Endothelial cell of umbilical vein (primary cell): ENCODE data around the gene LRRC28.

Experiments
- FOS ChIP-seq: IDR thresholded peaks from 2 replicates; pipeline ENCODE4 v1.6.1; 2011; ENCODE audit warnings: mild to moderate bottlenecking, low read length, moderate library complexity, borderline replicate concordance; ENCODE audit not compliant: insufficient read depth
- GATA2 ChIP-seq: IDR thresholded peaks from 2 replicates; pipeline ENCODE4 v1.7.0; 2011; ENCODE audit warnings: low read depth, mild to moderate bottlenecking, moderate library complexity, mixed read lengths, low read length; ENCODE audit not compliant: insufficient read length, insufficient read depth
- JUN ChIP-seq: IDR thresholded peaks from 2 replicates; pipeline ENCODE4 v1.6.1; 2011; ENCODE audit warnings: borderline replicate concordance, low read depth; ENCODE audit not compliant: insufficient read length, insufficient read depth
- POLR2A ChIP-seq: IDR thresholded peaks from 2 replicates; pipeline ENCODE4 v1.6.1; 2012; ENCODE audit warnings: low read depth, mild to moderate bottlenecking, control low read depth, low read length
- POLR2AphosphoS5 ChIP-seq: IDR thresholded peaks from 2 replicates; pipeline ENCODE4 v1.6.1; 2012; ENCODE audit warnings: low read depth, mild to moderate bottlenecking, control low read depth, low read length, moderate library complexity; ENCODE audit not compliant: insufficient read depth
- TF ChIP-seq, protein P1 (sequence below), 2 donors: IDR thresholded peaks; 1 replicate in 1 of 2; 2 replicates in 1 of 2; pipeline ENCODE4 v1.5.1; 2011; ENCODE audit warnings: low read length in 2 of 2, mild to moderate bottlenecking in 2 of 2, moderate library complexity in 2 of 2, control low read depth in 1 of 2, inconsistent platforms in 1 of 2, low read depth in 1 of 2; ENCODE audit not compliant: insufficient read depth in 1 of 2; ENCODE audit errors: extremely low read depth in 1 of 2

DNA sequence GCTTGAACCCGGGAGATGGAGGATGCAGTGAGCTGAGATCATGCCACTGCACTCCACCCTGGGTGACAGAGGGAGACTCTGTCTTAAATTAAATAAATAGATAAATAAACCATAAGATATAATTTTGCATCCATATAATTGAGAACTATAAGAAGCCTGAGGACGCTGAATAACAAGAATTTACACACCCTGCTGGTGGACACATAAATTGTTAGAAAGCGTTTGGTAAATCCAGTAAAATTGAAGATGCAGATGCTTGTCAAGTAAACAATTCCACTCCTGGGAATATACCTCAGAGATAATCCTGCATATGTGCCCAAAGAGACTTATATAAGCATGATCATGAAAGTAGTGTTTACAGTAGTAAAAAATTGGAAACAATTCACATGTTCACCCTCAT lies 43.6 kb upstream of the LRRC28 start:
- TF ChIP-seq, protein P1, sequence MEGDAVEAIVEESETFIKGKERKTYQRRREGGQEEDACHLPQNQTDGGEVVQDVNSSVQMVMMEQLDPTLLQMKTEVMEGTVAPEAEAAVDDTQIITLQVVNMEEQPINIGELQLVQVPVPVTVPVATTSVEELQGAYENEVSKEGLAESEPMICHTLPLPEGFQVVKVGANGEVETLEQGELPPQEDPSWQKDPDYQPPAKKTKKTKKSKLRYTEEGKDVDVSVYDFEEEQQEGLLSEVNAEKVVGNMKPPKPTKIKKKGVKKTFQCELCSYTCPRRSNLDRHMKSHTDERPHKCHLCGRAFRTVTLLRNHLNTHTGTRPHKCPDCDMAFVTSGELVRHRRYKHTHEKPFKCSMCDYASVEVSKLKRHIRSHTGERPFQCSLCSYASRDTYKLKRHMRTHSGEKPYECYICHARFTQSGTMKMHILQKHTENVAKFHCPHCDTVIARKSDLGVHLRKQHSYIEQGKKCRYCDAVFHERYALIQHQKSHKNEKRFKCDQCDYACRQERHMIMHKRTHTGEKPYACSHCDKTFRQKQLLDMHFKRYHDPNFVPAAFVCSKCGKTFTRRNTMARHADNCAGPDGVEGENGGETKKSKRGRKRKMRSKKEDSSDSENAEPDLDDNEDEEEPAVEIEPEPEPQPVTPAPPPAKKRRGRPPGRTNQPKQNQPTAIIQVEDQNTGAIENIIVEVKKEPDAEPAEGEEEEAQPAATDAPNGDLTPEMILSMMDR (IDR thresholded peaks at IDR 0.05; ENCODE audit: extremely low read depth in 1 of 2, insufficient read depth in 1 of 2, low read depth in 1 of 2, low read length in 2 of 2) = no peak
- TF ChIP-seq JUN (no peak), POLR2A (no peak), GATA2 (no peak), POLR2AphosphoS5 (no peak), FOS (no peak)
